Activated naive CD8-positive, alpha-beta T cell (primary cell): ENCODE measurements around the gene GPR37L1.

Source experiments
- H3K27ac Mint-ChIP-seq: one replicate; pipeline ENCODE4 v1.8.0; 2021; ENCODE audit warnings: mixed read lengths
- H3K27me3 Mint-ChIP-seq: one replicate; pipeline ENCODE4 v1.8.0; 2021; ENCODE audit warnings: mixed read lengths
- H3K36me3 Mint-ChIP-seq: one replicate; pipeline ENCODE4 v1.8.0; 2021; ENCODE audit warnings: mixed read lengths
- H3K4me1 Mint-ChIP-seq: one replicate; pipeline ENCODE4 v1.8.0; 2021; ENCODE audit warnings: low read depth, mixed read lengths
- H3K4me3 Mint-ChIP-seq: one replicate; pipeline ENCODE4 v1.8.0; 2021; ENCODE audit warnings: mild to moderate bottlenecking, mixed read lengths
- H3K9me3 Mint-ChIP-seq: one replicate; pipeline ENCODE4 v1.8.0; 2021; ENCODE audit warnings: low read depth, mixed read lengths

Gene GPR37L1

GRCh38 chr1:202122639-202123335 lies at the start of gene GPR37L1:
Gene GPR37L1, plus strand, starts transcription at chr1:202122917. Its CDS starts 47 bp downstream, at chr1:202122964.
- H3K36me3 Mint-ChIP-seq: no peaks in the 10 kb centered on the region
- H3K4me1 Mint-ChIP-seq: no peaks in the 10 kb centered on the region
- peaks cover 4% of the 10 kb centered on the region for H3K27me3 Mint-ChIP-seq
- no peak within 1 kb of the TSS for H3K27ac Mint-ChIP-seq
- H3K9me3 Mint-ChIP-seq: no peaks in the 10 kb centered on the region
- no peak within 1 kb of the TSS for H3K4me3 Mint-ChIP-seq

- Mint-ChIP-seq H3K4me3 (no peak overlapping the region), H3K27ac (no peak overlapping the region), H3K36me3 (no peaks in the 10 kb centered on the region), H3K9me3 (no peaks in the 10 kb centered on the region), H3K4me1 (no peaks in the 10 kb centered on the region), H3K27me3 (no peaks in the 10 kb centered on the region)
Observed at GRCh38 chr1:202073206-202073605, 49.5 kb upstream of the GPR37L1 start.

- Mint-ChIP-seq H3K27me3 (no peaks in the 10 kb centered on the region), H3K27ac (no peak overlapping the region), H3K4me3 (no peak overlapping the region), H3K9me3 (no peaks in the 10 kb centered on the region), H3K36me3 (no peaks in the 10 kb centered on the region), H3K4me1 (no peaks in the 10 kb centered on the region)
Observed at GRCh38 chr1:202074985-202075384, 47.7 kb upstream of the GPR37L1 start.

- Mint-ChIP-seq H3K27me3 (no peaks in the 10 kb centered on the region), H3K4me1 (no peaks in the 10 kb centered on the region)
Observed at GRCh38 chr1:202075389-202075788, 47.3 kb upstream of the GPR37L1 start.

GRCh38 chr1:202076050-202076511 lies 46.6 kb upstream of the GPR37L1 start:
- H3K27ac Mint-ChIP-seq: no peak overlapping the region
- no peaks in the 10 kb centered on the region for H3K36me3 Mint-ChIP-seq
- H3K4me1 Mint-ChIP-seq: no peaks in the 10 kb centered on the region
- no peak overlapping the region for H3K4me3 Mint-ChIP-seq
- no peaks in the 10 kb centered on the region for H3K9me3 Mint-ChIP-seq
- H3K27me3 Mint-ChIP-seq: no peaks in the 10 kb centered on the region

More at GRCh38 chr1:202075389-202075788, 47.3 kb upstream of the GPR37L1 start:
- Mint-ChIP-seq H3K27ac (no peak overlapping the region), H3K9me3 (no peaks in the 10 kb centered on the region), H3K4me3 (no peak overlapping the region), H3K36me3 (no peaks in the 10 kb centered on the region)

GRCh38 chr1:202078241-202078640 lies 44.5 kb upstream of the GPR37L1 start:
- Mint-ChIP-seq H3K27me3 (no peaks in the 10 kb centered on the region), H3K9me3 (no peaks in the 10 kb centered on the region), H3K4me3 (no peak overlapping the region), H3K4me1 (no peaks in the 10 kb centered on the region), H3K36me3 (no peaks in the 10 kb centered on the region), H3K27ac (no peak overlapping the region)

- H3K4me1 Mint-ChIP-seq: no peaks in the 10 kb centered on the region
- no peaks in the 10 kb centered on the region for H3K9me3 Mint-ChIP-seq
- no peaks in the 10 kb centered on the region for H3K36me3 Mint-ChIP-seq
- no peak overlapping the region for H3K4me3 Mint-ChIP-seq
- H3K27ac Mint-ChIP-seq: no peak overlapping the region
- no peaks in the 10 kb centered on the region for H3K27me3 Mint-ChIP-seq
Observed at GRCh38 chr1:202081992-202082391, 40.7 kb upstream of the GPR37L1 start.

GRCh38 chr1:202084791-202085681 lies 37.7 kb upstream of the GPR37L1 start:
- Mint-ChIP-seq H3K9me3 (no peaks in the 10 kb centered on the region), H3K4me3 (no peak overlapping the region), H3K36me3 (no peaks in the 10 kb centered on the region), H3K27ac (no peak overlapping the region), H3K4me1 (no peaks in the 10 kb centered on the region), H3K27me3 (no peaks in the 10 kb centered on the region)

GRCh38 chr1:202085682-202086373 lies 36.9 kb upstream of the GPR37L1 start:
- no peaks in the 10 kb centered on the region for H3K36me3 Mint-ChIP-seq
- H3K4me1 Mint-ChIP-seq: no peaks in the 10 kb centered on the region
- H3K4me3 Mint-ChIP-seq: no peak overlapping the region
- no peak overlapping the region for H3K27ac Mint-ChIP-seq
- peaks cover under 1% of the 10 kb centered on the region for H3K27me3 Mint-ChIP-seq
- no peaks in the 10 kb centered on the region for H3K9me3 Mint-ChIP-seq

GRCh38 chr1:202086579-202087350 lies 36.0 kb upstream of the GPR37L1 start:
- H3K4me3 Mint-ChIP-seq: no peak overlapping the region
- no peaks in the 10 kb centered on the region for H3K36me3 Mint-ChIP-seq
- no peak overlapping the region for H3K27ac Mint-ChIP-seq
- peaks cover 2% of the 10 kb centered on the region for H3K27me3 Mint-ChIP-seq
- H3K4me1 Mint-ChIP-seq: no peaks in the 10 kb centered on the region
- no peaks in the 10 kb centered on the region for H3K9me3 Mint-ChIP-seq

GRCh38 chr1:202088206-202088605 lies 34.5 kb upstream of the GPR37L1 start:
- Mint-ChIP-seq H3K27ac (no peak overlapping the region), H3K4me1 (no peaks in the 10 kb centered on the region), H3K9me3 (no peaks in the 10 kb centered on the region), H3K4me3 (no peak overlapping the region), H3K36me3 (no peaks in the 10 kb centered on the region), H3K27me3 (peaks cover 5% of the 10 kb centered on the region)

- no peak overlapping the region for H3K4me3 Mint-ChIP-seq
- H3K4me1 Mint-ChIP-seq: no peaks in the 10 kb centered on the region
- H3K36me3 Mint-ChIP-seq: no peaks in the 10 kb centered on the region
- no peak overlapping the region for H3K27ac Mint-ChIP-seq
- no peaks in the 10 kb centered on the region for H3K9me3 Mint-ChIP-seq
- H3K27me3 Mint-ChIP-seq: peaks cover 5% of the 10 kb centered on the region
Observed at GRCh38 chr1:202090994-202091393, 31.7 kb upstream of the GPR37L1 start.

- peaks cover 5% of the 10 kb centered on the region for H3K27me3 Mint-ChIP-seq
- H3K27ac Mint-ChIP-seq: no peak overlapping the region
- H3K36me3 Mint-ChIP-seq: no peaks in the 10 kb centered on the region
- no peak overlapping the region for H3K4me3 Mint-ChIP-seq
- no peaks in the 10 kb centered on the region for H3K4me1 Mint-ChIP-seq
- H3K9me3 Mint-ChIP-seq: no peaks in the 10 kb centered on the region
Observed at GRCh38 chr1:202093858-202094257, 28.9 kb upstream of the GPR37L1 start.

GRCh38 chr1:202101184-202101583 lies 21.5 kb upstream of the GPR37L1 start:
- Mint-ChIP-seq H3K9me3 (no peaks in the 10 kb centered on the region), H3K27me3 (no peaks in the 10 kb centered on the region), H3K4me3 (no peak overlapping the region), H3K4me1 (no peaks in the 10 kb centered on the region), H3K27ac (no peak overlapping the region), H3K36me3 (peaks cover 2% of the 10 kb centered on the region)
